Adipose tissue (tissue), 3 donors: ENCODE measurements around the gene MRPS34. TPM values are rescaled to one million over a fixed set of nuclear protein-coding genes. Genes with fewer than 3 reads are reported as not detected.

Experiments
- H3K27ac ChIP-seq: one replicate; pipeline ENCODE4 v1.5.1; 2013; ENCODE audit warnings: low read depth, low read length
- WGBS, 3 donors: extraction: QIAGEN DNeasy Blood & Tissue Kit; methylation state at CpG; one replicate each; pipeline ENCODE4 v1.1.7; 2013; 5-methylcytosine and 5-hydroxymethylcytosine counted together
- polyA plus RNA-seq, 3 donors: library from polyadenylated mRNA; stranded (reverse); fragments of 200-250 nt; gene quantifications; one replicate each; pipeline ENCODE4 v1.2.3, GENCODE V29; 2013
- donor health status: healthy with polysubstance abuse.
- donor health status: Bipolar disorder and iron deficiency.
- donor health status: healthy.

Gene MRPS34
- polyA plus RNA-seq, 3 donors, result 71.0 to 120 (median 108) TPM

GRCh38 chr16:1786242-1787055 is 13.5 kb upstream of the MRPS34 start:
- H3K27ac ChIP-seq, result no peak overlapping the region
- WGBS, 3 donors, result 82 to 90% (median 88%) methylated on average over 45 to 51 of the region's 51 CpGs

DNA sequence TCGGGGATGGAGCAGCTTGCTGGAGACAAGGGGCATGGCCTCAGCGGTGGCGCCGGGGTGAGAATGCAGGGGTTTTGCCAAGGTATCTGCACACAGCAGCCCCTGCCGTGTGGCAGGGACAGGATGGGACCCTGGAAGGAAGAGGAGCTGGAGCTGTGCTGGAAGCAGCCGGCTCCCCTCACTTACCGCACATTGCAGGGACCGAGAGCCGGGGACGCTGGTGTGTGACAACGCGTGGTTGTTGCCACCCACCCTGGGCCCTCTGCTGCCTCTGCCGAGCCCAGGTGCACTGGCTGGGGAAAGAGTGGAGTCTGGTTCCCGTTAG is 12.9 kb upstream of the MRPS34 start:
- WGBS, 3 donors, result 87 to 89% (median 88%) methylated on average over 14 of the region's 14 CpGs
- H3K27ac ChIP-seq, result no peak overlapping the region

- H3K27ac ChIP-seq, result no peak overlapping the region
- WGBS, 3 donors, result 84 to 88% (median 85%) methylated on average over 26 of the region's 26 CpGs
These were observed 12.3 kb upstream of the MRPS34 start for GRCh38 chr16:1784977-1785845.

- WGBS, 3 donors, result 0% methylated on average over 78 to 102 of the region's 102 CpGs
- H3K27ac ChIP-seq, result peak within 1 kb of the TSS; percentile 70
These were observed 9.7 kb upstream of the MRPS34 start, which contains the start of the genes NUBP2 and SPSB3 for GRCh38 chr16:1782408-1783264. Gene NUBP2, plus strand, starts transcription at chr16:1782960. Its CDS starts 61 bp downstream, at chr16:1783021. Gene SPSB3, minus strand, starts transcription at chr16:1782571. Its CDS starts 1,088 bp downstream, at chr16:1781483.

- no peak overlapping the region for H3K27ac ChIP-seq
- 1% methylated on average over 55 to 70 of the region's 70 CpGs for WGBS, 3 donors
These were observed 8.9 kb upstream of the MRPS34 start for GRCh38 chr16:1781758-1782407.

DNA sequence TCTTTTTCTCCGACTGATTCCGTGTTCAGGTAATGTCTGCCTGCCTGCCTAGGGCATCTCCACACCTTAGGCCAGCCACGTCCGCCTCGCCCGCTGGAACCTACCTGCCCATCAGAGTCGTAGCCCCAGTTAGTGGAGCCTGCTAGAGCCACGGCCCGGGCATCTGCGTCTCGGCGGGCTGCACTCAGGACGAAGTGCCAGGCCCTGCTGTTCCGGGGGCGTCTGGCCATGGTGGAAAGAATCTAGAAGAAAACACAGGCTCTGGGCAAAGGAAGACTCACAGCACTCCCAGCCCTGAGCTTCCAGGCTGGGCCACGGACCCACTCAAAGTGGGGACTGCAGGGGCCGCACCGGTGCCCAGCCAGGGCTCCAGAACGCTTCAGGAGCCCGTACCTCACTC is 8.3 kb upstream of the MRPS34 start:
- 55 to 71% (median 69%) methylated on average over 19 to 20 of the region's 20 CpGs for WGBS, 3 donors
- H3K27ac ChIP-seq, result no peak overlapping the region

GRCh38 chr16:1780677-1781072 is 7.7 kb upstream of the MRPS34 start:
- H3K27ac ChIP-seq, result no peak overlapping the region
- 76 to 89% (median 88%) methylated on average over 6 of the region's 6 CpGs for WGBS, 3 donors

DNA sequence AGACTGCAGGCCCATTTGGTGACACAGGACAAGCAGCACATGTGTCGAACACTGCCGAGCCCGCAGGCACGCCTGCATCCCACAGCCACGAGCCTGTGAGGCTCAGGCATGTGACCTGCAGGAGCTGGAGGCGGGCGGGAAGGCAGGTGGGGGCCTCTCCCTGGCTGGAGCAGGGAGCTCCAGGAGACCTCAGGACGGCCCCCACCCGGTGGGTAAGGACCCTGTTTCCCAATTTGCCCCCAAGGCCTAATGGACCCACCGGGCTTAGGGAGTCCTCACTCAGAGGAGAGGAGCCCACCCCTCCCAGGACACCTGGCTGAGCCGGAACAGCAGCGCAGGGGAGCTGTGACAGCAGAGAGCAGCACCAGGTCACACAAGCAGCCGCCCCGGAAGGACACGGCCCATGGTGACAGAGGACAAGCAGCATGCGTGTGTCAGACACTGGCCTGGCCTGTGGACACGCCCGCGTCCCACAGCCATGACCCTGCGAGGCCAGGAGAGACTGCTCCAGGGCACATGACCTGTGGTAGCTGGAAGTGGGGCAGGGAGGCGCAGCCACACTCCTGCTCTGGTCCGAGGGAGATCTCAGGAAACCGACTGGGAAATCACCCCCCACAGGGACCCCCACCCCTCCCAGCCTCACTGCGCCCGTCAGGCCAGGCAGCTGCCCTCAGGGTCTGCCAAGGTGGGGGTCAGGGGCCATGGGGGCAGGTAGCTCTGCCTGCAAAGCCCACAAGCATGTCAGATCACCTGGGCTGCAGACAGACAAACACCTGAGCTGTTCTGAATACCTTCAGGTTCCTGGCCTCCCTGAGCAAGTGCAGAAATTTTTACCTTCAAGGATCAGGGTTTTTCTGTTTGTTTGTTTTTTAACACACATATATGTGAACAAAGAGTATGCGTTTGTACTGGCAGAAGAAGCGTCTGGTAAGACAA is 7.1 kb upstream of the MRPS34 start:
- WGBS, 3 donors, result 80 to 85% (median 83%) methylated on average over 27 of the region's 27 CpGs
- H3K27ac ChIP-seq, result no peak overlapping the region

- H3K27ac ChIP-seq, result no peak overlapping the region
- 83 to 90% (median 89%) methylated on average over 8 of the region's 8 CpGs for WGBS, 3 donors
These were observed 6.3 kb upstream of the MRPS34 start for GRCh38 chr16:1779234-1779701.

DNA sequence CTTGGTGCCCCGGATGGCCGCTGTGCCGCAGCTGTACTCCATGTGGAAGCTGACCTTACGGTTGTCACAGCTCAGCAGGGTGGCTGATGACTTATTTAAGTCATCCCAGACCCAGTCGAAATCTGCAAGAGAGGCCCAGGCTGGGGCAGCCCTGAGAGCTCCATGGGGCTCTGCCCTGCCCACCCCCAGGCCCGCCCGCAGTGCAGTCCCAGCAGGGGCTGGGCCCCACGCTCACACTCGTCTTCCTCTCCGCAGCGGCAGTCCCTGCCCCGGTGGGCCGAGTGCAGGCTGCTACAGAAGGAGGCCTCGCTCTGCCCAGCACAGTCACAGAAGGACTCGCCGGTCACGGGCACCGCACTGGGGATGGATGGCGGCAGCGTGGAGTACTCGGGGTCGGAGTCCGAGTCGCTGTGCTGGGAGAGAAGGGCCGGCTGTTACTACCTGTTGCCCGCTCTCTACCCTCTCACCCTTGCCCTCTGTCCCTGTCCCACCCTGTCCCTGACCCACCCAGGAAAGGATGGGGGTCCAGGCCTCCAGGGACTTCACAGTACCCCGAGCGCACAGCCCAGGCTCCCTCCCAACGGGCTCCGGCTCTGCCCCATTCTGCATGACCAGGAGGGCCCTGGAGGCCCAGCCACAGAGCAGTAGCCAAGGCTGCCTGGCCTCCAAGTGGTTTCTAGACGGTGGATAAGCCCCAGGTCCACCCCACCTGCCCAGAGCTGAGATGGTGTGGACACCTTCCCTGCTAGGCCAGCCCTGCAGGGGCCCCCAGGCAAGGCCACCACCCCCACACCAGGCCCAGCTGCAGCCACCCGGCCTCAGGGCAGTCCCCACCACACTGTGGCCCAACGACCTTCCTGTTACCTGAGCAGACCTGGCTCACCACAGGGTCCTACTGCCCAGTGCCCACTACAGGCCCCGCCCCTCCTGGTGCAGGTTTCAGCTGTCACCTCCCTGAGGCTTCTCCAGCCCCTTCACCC is 5.6 kb upstream of the MRPS34 start:
- H3K27ac ChIP-seq, result no peak overlapping the region
- 83 to 87% (median 86%) methylated on average over 32 to 34 of the region's 34 CpGs for WGBS, 3 donors

GRCh38 chr16:1777375-1778199 is 4.7 kb upstream of the MRPS34 start:
- WGBS, 3 donors, result 81 to 84% (median 83%) methylated on average over 33 to 36 of the region's 36 CpGs

DNA sequence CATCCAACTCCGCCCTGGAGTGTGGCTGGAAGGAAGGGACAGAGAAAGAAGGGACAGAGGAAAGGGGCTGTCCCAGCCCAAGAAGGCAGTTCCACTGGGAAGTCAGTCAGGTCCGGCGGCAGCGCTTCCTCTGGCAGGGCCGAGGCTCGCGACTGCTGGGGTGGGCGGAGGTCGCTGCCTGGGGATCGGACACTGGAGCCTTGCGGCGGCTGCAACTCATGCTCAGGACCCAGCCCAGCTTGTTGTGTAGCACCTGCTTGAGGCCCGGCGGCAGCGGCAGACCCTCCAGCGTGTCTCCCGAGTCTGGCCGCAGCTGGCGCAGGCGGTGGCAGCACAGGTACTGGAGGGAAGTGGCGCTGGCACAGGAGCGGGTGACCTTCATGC is 4.0 kb upstream of the MRPS34 start:
- H3K27ac ChIP-seq, result no peak overlapping the region
- 90 to 93% (median 91%) methylated on average over 19 to 22 of the region's 22 CpGs for WGBS, 3 donors

More at GRCh38 chr16:1777375-1778199, 4.7 kb upstream of the MRPS34 start:
- no peak overlapping the region for H3K27ac ChIP-seq

DNA sequence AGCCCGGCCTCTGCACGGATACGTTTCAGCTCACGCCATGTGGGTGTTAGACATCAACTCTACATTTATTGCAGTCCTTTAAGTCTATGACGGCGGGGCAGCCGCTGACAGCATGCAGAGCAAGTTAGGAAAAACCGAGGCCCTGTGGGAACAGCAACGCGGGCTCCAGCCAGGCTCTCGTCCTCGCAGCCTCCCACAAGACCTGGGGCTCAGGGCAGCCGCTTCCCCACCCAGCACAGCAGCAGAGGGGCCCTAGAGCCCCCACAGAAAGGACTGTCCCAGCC is 3.7 kb upstream of the MRPS34 start:
- H3K27ac ChIP-seq, result no peak overlapping the region
- 82 to 90% (median 82%) methylated on average over 13 of the region's 13 CpGs for WGBS, 3 donors

DNA sequence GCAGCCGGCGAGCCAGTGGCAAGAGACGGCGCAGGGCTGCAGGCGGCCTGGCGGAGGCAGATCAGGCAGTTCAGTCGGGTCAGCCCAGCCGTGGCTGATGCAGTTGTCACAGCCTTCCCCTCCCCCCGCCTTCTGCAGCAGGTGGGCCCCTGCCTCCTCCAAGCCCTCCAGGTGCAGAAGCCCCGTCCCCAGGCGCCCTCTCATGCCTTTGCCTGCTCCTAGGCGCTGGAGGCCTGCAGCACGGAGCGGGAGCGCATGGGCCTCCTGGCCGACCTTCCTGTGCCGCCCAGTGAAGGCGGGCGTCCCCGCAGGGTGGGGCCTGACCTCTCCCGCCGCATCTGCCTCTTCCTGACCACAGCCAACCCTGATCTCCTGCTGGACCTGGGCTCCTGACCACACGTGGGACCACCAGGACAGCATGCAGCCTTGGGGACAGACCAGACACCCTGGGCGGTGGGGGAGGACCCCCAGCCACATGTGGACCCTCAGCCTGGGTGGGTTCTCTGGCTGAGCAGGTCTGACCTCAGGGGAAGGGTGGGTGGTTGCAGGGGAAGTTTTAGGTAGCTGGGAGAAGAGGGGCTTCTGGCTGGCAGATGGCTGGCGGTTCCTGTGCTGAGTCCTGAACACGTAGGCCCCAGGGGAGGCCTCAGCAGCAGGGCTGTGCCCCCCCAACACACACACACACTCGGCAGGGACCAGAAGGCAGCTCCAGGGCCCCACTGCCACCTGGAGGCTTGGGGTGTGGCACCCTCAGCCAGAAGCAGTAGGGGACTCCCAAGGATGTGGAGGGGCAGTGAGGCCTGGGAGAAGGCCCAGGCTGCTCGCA is 3.1 kb upstream of the MRPS34 start:
- 82 to 83% (median 82%) methylated on average over 23 to 28 of the region's 28 CpGs for WGBS, 3 donors

More for the DNA sequence above, 3.1 kb upstream of the MRPS34 start:
- no peak overlapping the region for H3K27ac ChIP-seq
